Thymus (tissue), 11 donors: ENCODE measurements around the gene PTTG2. TPM values are rescaled to one million over a fixed set of nuclear protein-coding genes. Genes with fewer than 3 reads are reported as not detected.
"Not testable (repeated sequence)": the region's sequence is repeated elsewhere in the genome, so short reads cannot be mapped to it uniquely, and the experiment has no call there.

Experiments used
- DNase-seq, 9 donors: peaks; one replicate each; pipeline ENCODE4 v3.0.0-alpha.2; 2013; ENCODE audit warnings: low spot score in 9 of 9, low read depth in 6 of 9, missing footprints in 1 of 9
- H3K27ac ChIP-seq, 2 donors: one replicate each; pipeline ENCODE4 v1.5.1; 2013; ENCODE audit warnings: control low read depth in 1 of 2, low read depth in 1 of 2, low read length in 1 of 2, mild to moderate bottlenecking in 1 of 2, moderate library complexity in 1 of 2
- H3K27me3 ChIP-seq, 2 donors: one replicate each; pipeline ENCODE4 v1.5.1; 2013; ENCODE audit warnings: low read length in 1 of 2; ENCODE audit not compliant: control insufficient read depth in 2 of 2, insufficient read depth in 1 of 2
- H3K36me3 ChIP-seq, 2 donors: one replicate each; pipeline ENCODE4 v1.5.1; 2013; ENCODE audit warnings: low read length in 1 of 2, mild to moderate bottlenecking in 1 of 2, moderate library complexity in 1 of 2; ENCODE audit not compliant: control insufficient read depth in 2 of 2, insufficient read depth in 2 of 2
- H3K4me1 ChIP-seq, 2 donors: one replicate each; pipeline ENCODE4 v1.5.1; 2013; ENCODE audit warnings: low read length in 2 of 2; ENCODE audit not compliant: control insufficient read depth in 2 of 2, insufficient read depth in 2 of 2
- H3K4me3 ChIP-seq, 2 donors: one replicate each; pipeline ENCODE4 v1.5.1; 2013; ENCODE audit warnings: low read length in 2 of 2, control low read depth in 1 of 2, mild to moderate bottlenecking in 1 of 2
- H3K9me3 ChIP-seq, 2 donors: one replicate each; pipeline ENCODE4 v1.5.1; 2013; ENCODE audit warnings: low read length in 1 of 2, mild to moderate bottlenecking in 1 of 2; ENCODE audit not compliant: control insufficient read depth in 2 of 2, insufficient read depth in 1 of 2
- WGBS: extraction: QIAGEN DNeasy Blood & Tissue Kit; methylation state at CpG from one replicate; pipeline ENCODE4 v1.1.7; 2013; 5-methylcytosine and 5-hydroxymethylcytosine counted together
- polyA plus RNA-seq: library from polyadenylated mRNA; stranded (reverse); fragments of 200-250 nt; gene quantifications from one replicate; pipeline ENCODE4 v1.2.3, GENCODE V29; 2013
- total RNA-seq: library from RNA; stranded (reverse); fragments of 120-200 nt; gene quantifications from one replicate; pipeline ENCODE4 v1.2.4, GENCODE V29; 2013
- donor health status: healthy.

Gene PTTG2
- total and polyA plus RNA-seq, 2 donors: 0.09 to 0.71 TPM

DNA sequence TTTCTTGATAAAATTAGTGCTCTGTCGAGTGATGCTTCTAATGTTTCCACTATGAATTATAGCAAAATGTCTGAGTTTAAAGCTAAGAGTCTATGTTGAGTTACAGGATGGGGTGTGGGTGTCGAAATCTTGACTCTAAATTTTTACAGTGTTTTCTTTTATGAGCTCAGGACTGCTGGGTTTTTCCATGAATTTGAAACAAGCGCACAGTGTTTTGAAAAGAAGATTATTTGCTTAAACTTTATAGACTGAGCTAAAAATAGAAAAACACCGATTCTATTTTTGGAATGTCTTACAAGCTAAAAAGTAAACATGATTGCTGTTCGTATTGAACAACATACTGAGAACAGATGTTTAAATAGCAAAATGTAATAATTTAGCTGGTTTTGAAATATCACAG, 7.5 kb downstream of the PTTG2 start:
- Histone ChIP-seq H3K27ac (no peak overlapping the region), H3K27me3 (no peaks in the 10 kb centered on the region), H3K4me1 (no peaks in the 10 kb centered on the region), H3K4me3 (no peak overlapping the region), H3K36me3 (no peaks in the 10 kb centered on the region), H3K9me3 (no peaks in the 10 kb centered on the region)
- WGBS: 78% methylated on average over 5 of the region's 5 CpGs
- DNase-seq: no peak

DNA sequence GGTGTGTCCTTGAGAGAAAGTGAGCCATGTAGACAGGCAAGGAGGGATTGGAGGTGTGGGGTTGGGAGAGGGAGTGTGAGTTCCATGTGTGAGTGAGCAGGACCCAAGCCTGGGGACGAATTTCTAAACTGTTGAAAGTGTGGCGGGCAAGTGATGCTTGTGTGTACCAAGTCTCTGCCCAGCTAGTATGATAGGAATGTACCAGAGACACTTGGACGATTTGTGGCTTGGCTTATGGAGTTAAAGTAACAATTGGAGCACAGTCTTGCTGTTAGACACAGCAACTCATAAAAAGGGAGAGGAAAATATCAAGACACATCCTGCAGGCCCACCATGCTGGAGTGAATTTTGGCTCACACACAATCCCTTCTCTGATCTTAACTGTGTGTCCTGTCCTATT, 8.5 kb downstream of the PTTG2 start:
- H3K9me3 ChIP-seq: no peaks in the 10 kb centered on the region
- H3K4me1 ChIP-seq: no peaks in the 10 kb centered on the region
- H3K36me3 ChIP-seq: no peaks in the 10 kb centered on the region
- no peak overlapping the region for H3K4me3 ChIP-seq
- H3K27ac ChIP-seq: no peak overlapping the region
- WGBS: 96% methylated on average over 3 of the region's 3 CpGs
- H3K27me3 ChIP-seq: no peaks in the 10 kb centered on the region
- no peak for DNase-seq

DNA sequence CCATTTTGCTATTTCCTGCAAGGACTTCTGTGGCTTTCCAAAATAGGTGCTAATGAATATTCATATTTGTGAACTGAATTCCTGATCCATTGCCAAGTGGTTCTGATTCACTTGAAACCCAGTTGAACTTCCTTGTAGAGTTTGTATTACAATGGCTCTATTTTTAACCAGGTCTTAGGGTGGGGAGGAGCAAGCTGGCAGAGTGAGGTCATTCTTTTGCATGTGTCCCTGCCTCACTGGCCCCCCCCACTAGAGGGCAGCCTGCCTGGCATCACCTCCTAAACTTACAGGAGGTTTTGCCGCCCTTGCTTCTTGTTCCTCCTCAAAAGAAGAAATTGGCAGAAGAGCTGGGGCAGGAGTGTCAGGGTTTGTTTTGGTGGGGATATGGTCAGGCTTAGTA, 10.5 kb downstream of the PTTG2 start:
- Histone ChIP-seq H3K4me1 (no peaks in the 10 kb centered on the region), H3K27ac (no peak overlapping the region), H3K36me3 (no peaks in the 10 kb centered on the region), H3K9me3 (no peaks in the 10 kb centered on the region), H3K4me3 (no peak overlapping the region), H3K27me3 (no peaks in the 10 kb centered on the region)
- 86% methylated on average over 1 of the region's 1 CpG for WGBS
- DNase-seq: peak in 3 of 9 donors; percentile 26 to 56 (median 43)

DNA sequence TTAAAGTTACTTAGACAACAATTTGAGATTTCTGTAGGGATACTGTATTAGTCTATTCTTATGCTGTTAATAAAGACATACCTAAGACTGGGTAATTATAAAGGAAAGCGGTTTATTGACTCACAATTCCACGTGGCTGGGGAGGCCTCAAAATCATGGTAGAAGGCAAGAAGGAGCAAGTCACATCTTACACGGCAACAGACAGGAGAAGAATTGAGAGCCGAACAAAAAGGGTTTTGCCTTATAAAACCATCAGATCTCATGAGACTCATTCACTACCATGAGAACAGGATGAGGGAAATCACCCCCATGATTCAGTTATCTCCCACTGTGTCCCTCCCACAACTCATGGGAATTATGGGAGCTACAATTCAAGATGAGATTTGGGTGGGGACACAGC, 11.0 kb downstream of the PTTG2 start:
- Histone ChIP-seq H3K9me3 (no peaks in the 10 kb centered on the region), H3K4me3 (no peak overlapping the region), H3K27me3 (no peaks in the 10 kb centered on the region), H3K27ac (no peak overlapping the region), H3K36me3 (no peaks in the 10 kb centered on the region), H3K4me1 (no peaks in the 10 kb centered on the region)
- no peak for DNase-seq
- WGBS: 96% methylated on average over 4 of the region's 4 CpGs

DNA sequence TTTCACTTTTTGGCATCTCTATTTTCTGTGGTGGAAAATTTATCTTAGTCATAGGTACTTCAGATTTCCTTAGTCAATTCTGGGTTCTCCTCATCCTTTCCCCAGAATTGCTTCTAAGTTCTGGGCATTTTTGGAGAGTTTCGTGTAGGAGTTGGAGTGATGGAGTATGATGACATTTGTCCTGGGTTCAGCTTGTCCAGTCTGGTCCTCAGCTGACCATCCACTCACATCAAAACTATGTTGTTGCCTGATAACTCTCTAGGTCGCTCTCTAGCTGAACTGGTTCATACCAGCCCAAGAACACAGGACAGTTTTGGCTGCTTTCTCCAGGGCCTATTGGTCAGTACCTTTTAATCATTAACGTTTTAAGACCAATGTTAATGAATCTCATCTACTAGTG, 13.2 kb downstream of the PTTG2 start:
- DNase-seq: no peak
- H3K27me3 ChIP-seq: no peaks in the 10 kb centered on the region
- WGBS: 99% methylated on average over 3 of the region's 3 CpGs
- no peak overlapping the region for H3K4me3 ChIP-seq
- no peaks in the 10 kb centered on the region for H3K9me3 ChIP-seq
- H3K36me3 ChIP-seq: no peaks in the 10 kb centered on the region
- peaks cover 4 to 11% of the 10 kb centered on the region in 2 donors for H3K4me1 ChIP-seq
- no peak overlapping the region for H3K27ac ChIP-seq

DNA sequence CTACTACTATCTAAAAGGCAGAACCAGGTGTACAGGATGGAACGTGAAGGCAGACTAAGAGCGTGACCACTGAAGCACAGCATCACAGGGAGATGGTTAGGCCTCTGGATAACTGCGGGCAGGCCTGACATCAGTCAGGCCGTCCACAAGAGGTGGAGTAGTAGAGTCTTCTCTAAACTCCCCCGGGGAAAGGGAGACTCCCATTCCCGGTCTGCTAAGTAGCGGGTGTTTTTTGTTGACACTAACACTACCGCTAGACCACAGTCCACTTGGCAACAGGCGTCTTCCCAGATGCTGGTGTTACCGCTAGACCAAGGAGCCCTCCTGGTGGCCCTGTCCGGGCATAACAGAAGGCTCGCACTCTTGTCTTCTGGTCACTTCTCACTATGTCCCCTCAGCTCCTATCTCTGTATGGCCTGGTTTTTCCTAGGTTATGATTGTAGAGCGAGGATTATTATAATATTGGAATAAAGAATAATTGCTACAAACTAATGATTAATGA, 15.2 kb downstream of the PTTG2 start:
- H3K27ac ChIP-seq, H3K27me3 ChIP-seq, H3K4me3 ChIP-seq, H3K36me3 ChIP-seq, H3K9me3 ChIP-seq, DNase-seq: not testable (repeated sequence)
- peaks cover 10 to 23% of the 10 kb centered on the region in 2 donors for H3K4me1 ChIP-seq
- 97% methylated on average over 12 of the region's 13 CpGs for WGBS

DNA sequence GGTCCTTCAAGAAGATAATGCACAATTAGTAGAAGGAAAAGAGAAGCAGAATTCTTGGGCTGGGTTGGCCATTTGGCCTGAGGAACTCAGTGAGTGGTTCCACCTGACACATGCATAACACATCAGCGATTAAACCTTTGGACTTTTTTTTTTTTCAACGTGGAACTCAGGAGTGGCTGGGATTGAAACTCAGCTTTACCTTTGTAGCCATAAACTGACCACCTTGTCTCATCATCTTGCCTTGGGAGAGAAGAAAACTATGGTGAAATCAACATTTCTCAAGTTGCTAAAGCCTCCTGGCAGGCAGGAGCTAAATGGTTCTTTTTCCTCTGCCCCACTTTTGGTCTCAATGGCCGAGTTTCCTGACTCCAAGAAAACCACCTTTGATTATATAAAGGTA, 16.3 kb downstream of the PTTG2 start:
- WGBS: 46% methylated on average over 3 of the region's 3 CpGs
- Histone ChIP-seq H3K4me3 (peak overlapping the region; percentile 47 to 95), H3K27ac (peak overlapping the region in 1 of 2 donors; percentile 8), H3K36me3 (peaks cover 0 to 4% of the 10 kb centered on the region in 2 donors), H3K9me3 (peaks cover 0 to 8% of the 10 kb centered on the region in 2 donors), H3K4me1 (peaks cover 10 to 26% of the 10 kb centered on the region in 2 donors), H3K27me3 (no peaks in the 10 kb centered on the region)
- DNase-seq: no peak

DNA sequence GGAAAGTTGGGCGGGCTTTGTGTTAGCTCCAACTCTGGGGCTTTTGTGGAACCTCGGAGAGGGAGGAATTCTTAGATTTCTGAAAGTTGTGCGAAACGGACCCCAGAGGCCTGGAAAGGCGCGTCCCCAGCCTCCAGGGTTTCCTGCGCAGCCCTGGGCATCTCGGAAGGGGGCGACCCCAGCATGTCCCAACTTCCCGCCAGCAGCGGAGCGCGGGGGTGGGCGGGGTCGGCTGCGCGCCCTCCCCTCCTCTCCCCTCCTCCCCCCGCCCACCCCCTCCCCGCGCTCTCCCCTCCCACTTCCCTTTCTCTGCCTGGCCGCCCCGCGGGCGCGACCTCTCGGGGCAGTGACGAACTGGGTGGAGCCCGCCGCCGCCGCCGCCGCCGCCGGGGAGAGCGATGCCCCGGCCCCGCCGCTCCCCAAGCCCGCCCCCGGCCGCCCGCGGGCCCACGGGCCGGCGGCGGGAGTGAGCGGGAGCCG, 16.8 kb downstream of the PTTG2 start:
- H3K27ac ChIP-seq: peak overlapping the region; percentile 8 to 42
- H3K36me3 ChIP-seq: peaks cover 0 to 5% of the 10 kb centered on the region in 2 donors
- H3K27me3 ChIP-seq: no peaks in the 10 kb centered on the region
- peak overlapping the region; percentile 47 to 95 for H3K4me3 ChIP-seq
- peaks cover 0 to 8% of the 10 kb centered on the region in 2 donors for H3K9me3 ChIP-seq
- DNase-seq: peak in 6 of 9 donors; percentile 65 to 88 (median 78)
- WGBS: under 1% methylated on average over 49 of the region's 50 CpGs
- peaks cover 14 to 31% of the 10 kb centered on the region in 2 donors for H3K4me1 ChIP-seq

DNA sequence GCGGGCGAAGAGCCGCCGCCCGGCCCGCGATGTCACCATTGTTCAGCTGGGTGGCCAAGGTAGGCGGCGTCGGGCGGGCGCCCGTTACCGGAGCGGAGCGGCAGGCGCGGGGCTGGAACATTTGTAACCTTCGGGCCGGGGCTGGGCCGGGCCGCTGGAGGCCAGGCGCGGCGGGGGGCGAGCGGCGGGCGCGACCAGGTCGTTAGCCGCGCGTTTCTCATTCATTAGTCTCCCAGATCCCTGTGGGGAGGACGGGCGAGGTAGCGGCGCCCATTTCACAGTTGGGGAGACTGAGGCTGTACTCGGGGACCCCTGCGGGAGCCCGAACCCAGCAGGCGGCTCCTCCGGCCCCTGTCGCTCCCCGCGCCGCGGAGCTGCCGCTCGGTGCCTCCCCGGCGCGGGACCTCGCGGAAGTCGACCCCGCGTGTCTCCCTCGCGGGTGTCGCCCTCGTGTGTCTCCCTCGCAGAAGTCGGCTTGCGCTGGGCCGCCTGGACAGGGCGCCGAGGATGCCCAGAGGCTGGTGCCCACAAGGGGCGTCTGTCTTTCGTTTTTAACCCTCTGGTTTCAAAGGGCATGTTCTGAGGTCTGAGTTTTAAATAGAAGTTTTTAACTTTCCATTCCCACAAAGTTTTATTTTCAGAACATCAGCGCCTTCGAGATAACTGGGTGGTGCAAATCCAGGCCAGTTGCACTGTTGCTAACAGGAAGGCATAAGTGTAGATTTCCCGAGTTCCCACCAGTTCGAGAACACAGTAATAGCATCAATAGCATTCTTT, 17.5 kb downstream of the PTTG2 start:
- WGBS: under 1% methylated on average over 74 of the region's 74 CpGs
- Histone ChIP-seq H3K27me3 (no peaks in the 10 kb centered on the region), H3K36me3 (peaks cover 0 to 5% of the 10 kb centered on the region in 2 donors), H3K4me1 (peaks cover 19 to 37% of the 10 kb centered on the region in 2 donors), H3K9me3 (peaks cover 0 to 8% of the 10 kb centered on the region in 2 donors), H3K4me3 (peak overlapping the region; percentile 40 to 95), H3K27ac (peak overlapping the region; percentile 56 to 74)
- peak in 5 of 9 donors; percentile 52 to 78 (median 66) for DNase-seq
